HepG2 (cell line): Measurements from ENCODE around the gene INO80B. TPM values are rescaled to one million over a fixed set of nuclear protein-coding genes. Genes with fewer than 3 reads are reported as not detected.

Experiments used
- BORCS8-MEF2B ChIP-seq: sonication (generic); formaldehyde crosslinking; IDR thresholded peaks from 2 replicates; pipeline ENCODE4 v1.8.0; 2022; ENCODE audit warnings: mild to moderate bottlenecking, missing genetic modification reagents
- ERF ChIP-seq: IDR thresholded peaks from 2 replicates; pipeline ENCODE4 v1.6.1; 2018; ENCODE audit warnings: missing biosample characterization, missing genetic modification reagents
- ESRRA ChIP-seq: sonication (generic); formaldehyde crosslinking; IDR thresholded peaks from 2 replicates; pipeline ENCODE4 v1.5.1; 2020; ENCODE audit warnings: mild to moderate bottlenecking, low read depth, missing genetic modification reagents
- MLXIP ChIP-seq: sonication (generic); formaldehyde crosslinking; IDR thresholded peaks from 2 replicates; pipeline ENCODE4 v1.9.0; 2021; ENCODE audit warnings: missing genetic modification reagents, borderline replicate concordance
- MTF1 ChIP-seq: sonication (generic); formaldehyde crosslinking; IDR thresholded peaks from 2 replicates; pipeline ENCODE4 v1.5.0; 2020; ENCODE audit warnings: missing genetic modification reagents
- NFE2L2 ChIP-seq: fragments of 150-350 bp; IDR thresholded peaks from 2 replicates; pipeline ENCODE4 v1.6.1; 2014; ENCODE audit warnings: low read length
- PHF5A ChIP-seq: IDR thresholded peaks from one replicate; pipeline ENCODE4 v1.6.1; 2018; ENCODE audit warnings: low read depth, missing genetic modification reagents; ENCODE audit not compliant: unreplicated experiment
- ZFP41 ChIP-seq: sonication (generic); formaldehyde crosslinking; IDR thresholded peaks from 2 replicates; pipeline ENCODE4 v1.4.0; 2020; ENCODE audit warnings: mild to moderate bottlenecking, missing genetic modification reagents, borderline replicate concordance
- ZFP82 ChIP-seq: sonication (generic); formaldehyde crosslinking; IDR thresholded peaks from 2 replicates; pipeline ENCODE4 v1.5.1; 2020; ENCODE audit warnings: mild to moderate bottlenecking, missing genetic modification reagents, borderline replicate concordance
- ZIK1 ChIP-seq: sonication (generic); formaldehyde crosslinking; IDR thresholded peaks from 2 replicates; pipeline ENCODE4 v1.5.0; 2020; ENCODE audit warnings: mild to moderate bottlenecking, low read depth, missing genetic modification reagents, borderline replicate concordance
- ZMYM3 ChIP-seq: sonication (generic); formaldehyde crosslinking; IDR thresholded peaks from 2 replicates; pipeline ENCODE4 v1.5.1; 2020; ENCODE audit warnings: mild to moderate bottlenecking, missing genetic modification reagents
- ZNF737 ChIP-seq: sonication (generic); formaldehyde crosslinking; IDR thresholded peaks from 2 replicates; pipeline ENCODE4 v1.5.0; 2020; ENCODE audit warnings: missing genetic modification reagents, mild to moderate bottlenecking, borderline replicate concordance
- polyA plus RNA-seq, 8 experiments: library from polyadenylated mRNA; depleted of rRNA in 3 of 8; stranded (reverse) in 7 of 8; unstranded in 1 of 8; fragments of >200 nt; fragmentation: Illumina TruSeq in 4 of 8; extraction: Trizol in 4 of 8; gene quantifications; 2 replicates each; pipeline versions ENCODE4 v1.2.1 to v1.2.3, GENCODE V29; 2011 to 2016; ENCODE audit warnings: low read depth in 4 of 8, missing spikeins in 1 of 8, mixed read lengths in 1 of 8; ENCODE audit not compliant: insufficient read depth in 1 of 8
- total RNA-seq, 5 experiments: library from RNA; depleted of rRNA; stranded (reverse); fragments of >200 nt; fragmentation: Illumina TruSeq; extraction: Trizol; gene quantifications; 2 replicates each; pipeline ENCODE4 v1.2.3, GENCODE V29; 2016; ENCODE audit warnings: low read depth in 1 of 5
- TF ChIP-seq, protein P1 (sequence below): sonication (generic); formaldehyde crosslinking; IDR thresholded peaks from 2 replicates; pipeline ENCODE4 v1.9.0; 2021; ENCODE audit warnings: missing genetic modification reagents, mild to moderate bottlenecking, borderline replicate concordance
- TF ChIP-seq, protein P2 (sequence below): sonication (generic); formaldehyde crosslinking; IDR thresholded peaks from 2 replicates; pipeline ENCODE4 v1.8.1; 2022; ENCODE audit warnings: low read depth, mild to moderate bottlenecking, missing genetic modification reagents
- TF ChIP-seq, protein P3 (sequence below): sonication (generic); formaldehyde crosslinking; IDR thresholded peaks from 2 replicates; pipeline ENCODE4 v1.4.0; 2020; ENCODE audit warnings: missing genetic modification reagents

INO80B gene
- total and polyA plus RNA-seq, 2 of the 13 experiments (the other 11 are each of a cell fraction or from before 2014, with no cell fraction given), result 6.2 to 14.5 TPM

DNA sequence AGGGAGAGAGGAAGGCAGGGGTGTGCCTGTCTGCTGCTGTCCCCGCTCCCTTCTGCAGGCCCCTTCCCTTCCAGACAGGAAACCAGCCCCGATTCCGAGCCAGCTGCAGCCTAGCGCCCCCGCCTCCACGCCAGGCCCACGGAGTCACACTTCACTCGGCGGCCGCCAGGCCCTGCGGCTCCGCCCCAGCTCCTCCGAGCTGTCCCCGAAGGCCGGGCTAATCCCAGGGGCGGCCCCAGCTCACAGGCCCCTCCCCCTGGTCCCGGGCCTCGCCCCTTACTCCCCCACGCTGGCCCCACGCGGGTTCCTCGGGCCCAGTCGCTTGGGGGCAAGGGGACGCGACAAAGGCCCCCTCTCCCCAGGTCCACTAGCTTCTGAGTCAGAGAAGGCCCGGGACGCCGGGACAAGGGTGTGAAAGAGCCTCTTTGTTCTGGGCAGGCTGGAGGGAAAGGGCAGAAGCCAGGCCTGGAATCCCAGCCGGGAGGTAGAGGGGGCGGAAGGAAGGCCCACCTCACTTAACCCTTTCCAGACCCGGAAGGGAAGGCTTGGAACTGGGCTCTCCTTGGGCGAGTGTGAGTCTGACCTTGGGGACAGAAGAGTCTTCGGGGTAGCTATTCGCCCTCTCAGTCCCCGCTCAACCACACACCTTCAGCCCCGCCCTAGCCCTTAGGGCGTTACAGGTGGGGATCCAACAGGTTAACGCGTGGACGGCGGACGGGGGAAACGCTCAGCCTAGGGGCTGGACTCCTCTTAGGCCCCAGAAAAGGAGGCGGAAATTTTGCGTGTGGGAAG is 14.3 kb upstream of the INO80B start (continued):
- TF ChIP-seq MLXIP (CRISPR knock-in tag) (peak; percentile 85; the same call in 1 of the 2 replicates), ZIK1 (CRISPR knock-in tag) (peak; percentile 42; the same call in 1 of the 2 replicates), ZFP82 (CRISPR knock-in tag) (no peak), ZMYM3 (peak; percentile 79; the same call in 1 of the 2 replicates), ERF (CRISPR knock-in tag) (peak; percentile 80), ZNF737 (CRISPR knock-in tag) (no peak), ESRRA (CRISPR knock-in tag) (peak; percentile 96), PHF5A (CRISPR knock-in tag) (no peak), BORCS8-MEF2B (peak; percentile 95), ZFP41 (CRISPR knock-in tag) (no peak; the same call in 1 of the 2 replicates), MTF1 (CRISPR knock-in tag) (no peak), NFE2L2 (no peak)
- TF ChIP-seq, protein P1, sequence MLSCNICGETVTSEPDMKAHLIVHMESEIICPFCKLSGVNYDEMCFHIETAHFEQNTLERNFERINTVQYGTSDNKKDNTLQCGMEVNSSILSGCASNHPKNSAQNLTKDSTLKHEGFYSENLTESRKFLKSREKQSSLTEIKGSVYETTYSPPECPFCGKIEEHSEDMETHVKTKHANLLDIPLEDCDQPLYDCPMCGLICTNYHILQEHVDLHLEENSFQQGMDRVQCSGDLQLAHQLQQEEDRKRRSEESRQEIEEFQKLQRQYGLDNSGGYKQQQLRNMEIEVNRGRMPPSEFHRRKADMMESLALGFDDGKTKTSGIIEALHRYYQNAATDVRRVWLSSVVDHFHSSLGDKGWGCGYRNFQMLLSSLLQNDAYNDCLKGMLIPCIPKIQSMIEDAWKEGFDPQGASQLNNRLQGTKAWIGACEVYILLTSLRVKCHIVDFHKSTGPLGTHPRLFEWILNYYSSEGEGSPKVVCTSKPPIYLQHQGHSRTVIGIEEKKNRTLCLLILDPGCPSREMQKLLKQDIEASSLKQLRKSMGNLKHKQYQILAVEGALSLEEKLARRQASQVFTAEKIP, result no peak
- TF ChIP-seq, protein P2, sequence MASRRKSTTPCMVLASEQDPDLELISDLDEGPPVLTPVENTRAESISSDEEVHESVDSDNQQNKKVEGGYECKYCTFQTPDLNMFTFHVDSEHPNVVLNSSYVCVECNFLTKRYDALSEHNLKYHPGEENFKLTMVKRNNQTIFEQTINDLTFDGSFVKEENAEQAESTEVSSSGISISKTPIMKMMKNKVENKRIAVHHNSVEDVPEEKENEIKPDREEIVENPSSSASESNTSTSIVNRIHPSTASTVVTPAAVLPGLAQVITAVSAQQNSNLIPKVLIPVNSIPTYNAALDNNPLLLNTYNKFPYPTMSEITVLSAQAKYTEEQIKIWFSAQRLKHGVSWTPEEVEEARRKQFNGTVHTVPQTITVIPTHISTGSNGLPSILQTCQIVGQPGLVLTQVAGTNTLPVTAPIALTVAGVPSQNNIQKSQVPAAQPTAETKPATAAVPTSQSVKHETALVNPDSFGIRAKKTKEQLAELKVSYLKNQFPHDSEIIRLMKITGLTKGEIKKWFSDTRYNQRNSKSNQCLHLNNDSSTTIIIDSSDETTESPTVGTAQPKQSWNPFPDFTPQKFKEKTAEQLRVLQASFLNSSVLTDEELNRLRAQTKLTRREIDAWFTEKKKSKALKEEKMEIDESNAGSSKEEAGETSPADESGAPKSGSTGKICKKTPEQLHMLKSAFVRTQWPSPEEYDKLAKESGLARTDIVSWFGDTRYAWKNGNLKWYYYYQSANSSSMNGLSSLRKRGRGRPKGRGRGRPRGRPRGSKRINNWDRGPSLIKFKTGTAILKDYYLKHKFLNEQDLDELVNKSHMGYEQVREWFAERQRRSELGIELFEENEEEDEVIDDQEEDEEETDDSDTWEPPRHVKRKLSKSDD (CRISPR knock-in tag), result peak; percentile 82; the same call in 1 of the 2 replicates
- TF ChIP-seq, protein P3, sequence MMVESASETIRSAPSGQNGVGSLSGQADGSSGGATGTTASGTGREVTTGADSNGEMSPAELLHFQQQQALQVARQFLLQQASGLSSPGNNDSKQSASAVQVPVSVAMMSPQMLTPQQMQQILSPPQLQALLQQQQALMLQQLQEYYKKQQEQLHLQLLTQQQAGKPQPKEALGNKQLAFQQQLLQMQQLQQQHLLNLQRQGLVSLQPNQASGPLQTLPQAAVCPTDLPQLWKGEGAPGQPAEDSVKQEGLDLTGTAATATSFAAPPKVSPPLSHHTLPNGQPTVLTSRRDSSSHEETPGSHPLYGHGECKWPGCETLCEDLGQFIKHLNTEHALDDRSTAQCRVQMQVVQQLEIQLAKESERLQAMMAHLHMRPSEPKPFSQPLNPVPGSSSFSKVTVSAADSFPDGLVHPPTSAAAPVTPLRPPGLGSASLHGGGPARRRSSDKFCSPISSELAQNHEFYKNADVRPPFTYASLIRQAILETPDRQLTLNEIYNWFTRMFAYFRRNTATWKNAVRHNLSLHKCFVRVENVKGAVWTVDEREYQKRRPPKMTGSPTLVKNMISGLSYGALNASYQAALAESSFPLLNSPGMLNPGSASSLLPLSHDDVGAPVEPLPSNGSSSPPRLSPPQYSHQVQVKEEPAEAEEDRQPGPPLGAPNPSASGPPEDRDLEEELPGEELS, result peak; percentile 69
